Activated T-cell treated with anti-CD3 and anti-CD28 coated beads for 48 hours (primary cell): Measurements from ENCODE around the gene CALHM1.
"Not testable (repeated sequence)": the region's sequence is repeated elsewhere in the genome, so short reads cannot be mapped to it uniquely, and the experiment has no call there.

Experiments
- DNase-seq: peaks from one replicate; pipeline ENCODE4 v3.0.0-alpha.2; 2020; ENCODE audit warnings: low read depth

CALHM1 gene

DNA sequence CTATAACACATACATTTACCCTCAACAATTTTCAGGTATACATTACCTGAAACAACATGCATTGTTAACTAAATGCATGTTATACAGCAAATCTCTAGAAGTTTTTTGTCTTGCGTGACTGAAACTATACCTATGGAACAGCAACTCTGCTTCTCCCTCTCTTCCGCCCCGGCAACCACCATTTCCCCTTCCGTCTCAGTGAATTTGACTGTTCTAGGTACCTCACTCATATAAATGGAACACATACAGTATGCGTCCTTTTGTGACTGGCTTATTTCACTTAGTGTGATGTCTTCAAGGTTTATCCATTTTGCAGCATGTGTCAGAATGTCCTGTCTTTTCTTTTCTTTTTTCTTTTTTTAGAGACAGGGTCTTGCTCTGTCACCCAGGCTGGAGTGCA, 29.1 kb downstream of the CALHM1 start:
- DNase-seq, result no peak

DNA sequence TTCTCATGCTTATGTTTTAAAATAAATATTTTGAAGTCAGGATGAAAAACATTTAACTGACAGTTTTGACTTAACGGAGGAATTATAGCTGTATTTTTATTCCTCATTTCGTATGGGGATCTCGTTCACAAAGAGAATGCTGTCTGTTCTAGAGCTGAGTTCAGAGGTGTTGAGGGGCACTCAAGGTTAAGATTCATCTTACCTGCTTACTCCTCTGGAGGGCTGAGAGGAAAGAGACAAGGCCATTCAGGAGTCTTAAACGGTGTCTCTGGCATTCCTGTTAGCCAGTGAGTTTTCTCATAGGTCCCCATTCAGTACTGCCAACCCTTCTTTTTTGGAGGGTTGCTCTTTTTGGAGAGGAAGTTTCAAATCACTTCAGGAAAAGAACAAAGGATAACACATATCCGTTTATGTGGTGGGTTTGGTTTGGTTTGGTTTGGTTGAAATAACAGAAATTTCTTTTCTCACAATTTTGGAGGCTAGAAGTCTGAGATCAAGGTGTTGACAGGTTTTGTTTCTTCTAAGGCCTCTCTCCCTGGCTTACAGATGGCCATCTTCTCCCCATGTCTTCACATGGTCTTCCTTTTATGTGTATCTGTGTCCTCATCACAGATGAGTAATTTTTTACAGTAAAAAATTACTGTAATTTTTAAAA, 29.6 kb downstream of the CALHM1 start:
- DNase-seq, result no peak

DNA sequence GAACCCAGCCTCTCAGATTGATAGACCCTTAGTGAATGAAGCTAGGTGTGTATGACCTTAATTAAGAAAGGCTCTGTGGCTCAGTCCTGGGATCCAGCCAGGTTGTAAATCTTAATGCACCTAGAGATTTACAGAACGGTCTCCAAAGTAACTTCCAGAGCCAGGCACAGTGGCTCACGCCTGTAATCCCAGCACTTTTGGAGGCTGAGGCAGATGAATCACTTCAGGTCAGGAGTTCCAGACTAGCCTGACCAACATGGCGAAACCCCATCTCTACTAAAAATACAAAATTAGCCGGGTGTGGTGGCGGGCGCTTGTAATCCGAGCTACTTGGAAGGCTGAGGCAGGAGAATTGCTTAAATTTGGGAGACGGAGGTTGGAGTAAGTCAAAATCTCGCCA, 30.8 kb downstream of the CALHM1 start:
- DNase-seq, result no peak

DNA sequence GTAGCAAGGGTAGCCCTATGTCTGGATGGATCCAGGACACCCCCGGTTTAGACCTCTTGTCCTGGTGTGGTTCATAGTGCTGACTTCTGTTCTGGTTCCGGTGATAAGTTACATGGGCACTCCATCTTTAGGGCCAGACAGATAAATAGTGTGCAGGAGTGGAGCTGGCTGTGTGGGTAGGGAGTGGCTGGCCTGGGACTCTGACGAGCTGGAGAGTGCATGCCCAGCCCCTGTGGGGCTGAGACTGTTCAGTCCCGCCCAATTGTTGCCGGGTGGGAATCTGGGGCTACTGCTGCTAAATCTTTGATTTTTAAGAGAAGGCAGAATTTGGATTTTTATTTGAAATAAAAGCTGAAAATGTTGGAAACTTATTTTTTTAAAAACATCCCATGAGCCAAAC, 35.0 kb downstream of the CALHM1 start:
- no peak for DNase-seq

DNA sequence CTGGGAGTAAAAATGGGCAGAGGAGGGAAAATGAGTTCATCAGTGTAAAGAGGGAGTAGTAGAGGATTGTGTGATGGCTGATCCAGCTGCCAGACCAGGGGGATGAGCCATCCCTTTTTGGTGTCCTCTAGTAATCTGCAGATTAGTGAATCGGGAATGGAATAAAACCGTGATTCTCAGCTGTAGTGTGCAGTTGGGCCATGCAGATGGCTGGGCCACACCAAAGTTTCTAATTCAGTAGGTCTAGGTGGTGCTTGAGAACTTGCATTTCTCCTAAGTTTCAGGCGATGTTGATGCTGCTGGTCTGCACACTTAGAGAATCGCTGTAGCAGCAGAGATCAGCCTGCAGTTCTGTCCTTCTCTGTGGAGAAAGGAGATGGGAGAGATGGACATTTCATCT, 39.6 kb downstream of the CALHM1 start:
- no peak for DNase-seq

DNA sequence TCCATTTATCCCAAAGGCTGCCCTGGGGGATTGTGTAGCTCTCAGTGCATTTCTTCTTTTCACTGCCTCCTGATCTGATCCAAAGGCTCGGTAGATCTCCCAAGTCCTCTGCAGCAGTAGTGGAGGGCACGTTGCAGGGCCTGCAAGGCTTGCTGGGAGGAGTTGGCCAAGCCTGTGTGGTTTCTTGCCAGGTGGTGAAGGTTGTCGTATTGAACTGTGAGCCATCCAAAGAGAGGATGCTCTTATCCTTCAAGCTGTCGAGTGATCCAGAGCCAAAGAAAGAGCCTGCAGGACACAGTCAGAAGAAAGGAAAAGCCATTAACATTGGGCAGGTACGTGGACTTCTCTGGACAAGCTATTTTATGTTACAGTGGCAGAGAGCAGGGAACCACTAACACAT, 41.1 kb downstream of the CALHM1 start:
- no peak for DNase-seq

DNA sequence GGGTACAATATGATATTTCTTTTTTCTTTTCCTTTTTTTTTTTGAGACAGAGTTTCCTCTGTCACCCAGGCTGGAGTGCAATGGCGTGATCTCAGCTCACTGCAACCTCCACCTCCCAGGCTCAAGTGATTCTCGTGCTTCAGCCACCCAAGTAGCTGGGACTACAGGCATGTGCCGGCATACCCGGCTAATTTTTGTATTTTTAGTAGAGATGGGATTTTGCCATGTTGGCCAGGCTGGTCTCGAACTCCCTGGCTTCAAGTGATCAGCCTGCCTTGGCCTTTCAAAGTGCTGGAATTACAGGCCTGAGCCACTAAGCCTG, 41.6 kb downstream of the CALHM1 start:
- DNase-seq, result not testable (repeated sequence)

DNA sequence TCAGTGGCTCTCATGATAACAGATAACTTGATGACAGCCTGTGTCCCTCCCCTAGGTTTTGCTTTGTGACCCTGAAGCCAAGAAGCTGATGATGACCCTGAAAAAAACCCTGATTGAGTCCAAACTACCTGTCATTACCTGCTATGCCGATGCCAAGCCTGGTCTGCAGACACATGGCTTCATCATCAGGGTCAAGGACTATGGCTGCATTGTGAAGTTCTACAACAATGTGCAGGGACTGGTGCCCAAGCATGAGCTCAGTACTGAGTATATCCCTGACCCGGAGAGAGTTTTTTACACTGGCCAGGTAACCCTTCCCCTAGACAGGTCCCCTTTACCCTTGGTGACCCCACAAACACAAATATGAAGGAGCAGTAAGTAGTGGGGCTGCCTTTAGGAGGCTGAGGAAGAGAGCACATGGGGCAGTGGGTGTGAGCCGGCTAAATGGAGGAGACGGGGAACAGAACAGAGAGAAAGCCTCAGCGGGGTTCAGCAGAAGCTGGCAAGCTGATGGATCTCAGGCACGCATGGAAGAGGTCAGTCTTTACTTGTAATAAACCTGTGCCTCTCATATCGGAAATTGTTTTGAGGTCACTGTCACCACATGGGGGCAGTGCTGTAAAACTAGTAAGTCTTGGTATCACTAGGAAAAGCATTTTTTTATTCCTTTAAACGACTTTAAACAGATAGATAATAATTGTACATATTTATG, 42.1 kb downstream of the CALHM1 start:
- DNase-seq, result no peak

DNA sequence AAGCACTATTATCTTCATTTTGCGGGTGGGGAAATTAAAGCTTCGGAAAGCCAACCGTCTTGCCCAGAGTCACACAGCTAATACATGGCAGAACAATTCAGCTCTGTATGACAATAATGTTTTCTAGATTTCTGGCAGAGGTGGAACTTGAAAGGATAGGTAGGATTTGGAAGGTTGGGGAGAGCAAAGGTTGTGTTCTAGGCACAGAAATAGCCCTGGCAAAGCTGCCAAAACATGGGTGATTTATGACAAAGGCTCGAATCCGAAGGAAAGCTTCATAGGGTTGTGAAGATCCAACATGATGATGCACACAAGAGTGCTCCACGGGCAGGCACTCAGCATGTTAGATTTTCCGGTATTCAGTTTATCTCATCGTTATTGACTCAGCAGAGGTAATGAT, 43.1 kb downstream of the CALHM1 start:
- DNase-seq, result no peak

DNA sequence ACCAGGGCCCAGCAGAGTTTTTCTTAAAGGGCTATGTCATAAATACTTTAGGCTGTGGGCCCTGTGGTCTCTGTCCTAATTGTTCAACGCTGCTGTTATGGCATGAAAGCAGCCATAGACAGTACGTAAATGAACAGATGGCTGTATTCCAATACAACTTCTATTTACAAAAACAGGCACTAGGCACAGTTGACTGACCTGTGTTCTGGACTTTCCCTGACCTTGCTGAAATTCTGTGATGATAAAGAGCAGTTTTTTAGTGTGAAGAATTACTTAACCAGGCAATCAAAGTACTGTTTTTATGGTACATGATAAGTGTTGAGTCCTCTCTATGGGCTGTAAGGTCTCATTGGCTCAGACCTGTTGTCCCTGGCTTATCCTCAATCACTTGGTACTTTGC, 45.1 kb downstream of the CALHM1 start:
- DNase-seq, result no peak
